Measurements from ENCODE around the gene SENP3. TPM values are rescaled to one million over a fixed set of nuclear protein-coding genes. Genes with fewer than 3 reads are reported as not detected.

Gene SENP3
- total and polyA plus RNA-seq, 2 of the 13 experiments (the other 11 are each of a cell fraction or from before 2014, with no cell fraction given): 55.8 to 75.4 TPM

GRCh38 chr17:7523033-7523432 lies 38.7 kb upstream of the SENP3 start:
- ATAC-seq: peak; percentile 70
- H3K9me3 ChIP-seq (ENCODE audit: low read length): no peaks in the 10 kb centered on the region
- H3K4me2 ChIP-seq (ENCODE audit: low read depth, low read length): no peak overlapping the region
- ChIA-PET CTCF (ENCODE audit: low intra/inter-chr PET ratio, low total read pairs) (interaction anchor here (1.0 to 3.5 kb wide), 2 partner anchors 8 to 37 kb away, joined by 4 to 27 read pairs; partner anchors contain the start of gene SENP3), POLR2A (interaction anchor here (1.0 kb wide), 1 partner anchor 38 kb away, joined by 4 read pairs; no protein-coding TSS in a partner anchor)
- H3K27me3 ChIP-seq (ENCODE audit: control insufficient read depth in 1 of 2, insufficient read depth in 2 of 2, low read length in 2 of 2): peaks cover 0 to 1% of the 10 kb centered on the region in 2 experiments; a peak in 1 of 5 replicates
- FAIRE-seq: no peak
- DNase-seq (ENCODE audit: low spot score): peak; percentile 43
- H2AFZ ChIP-seq (ENCODE audit: low read length): no peak overlapping the region
- no TSS peak for BruUV-seq (replicated peaks)
- 35% methylated on average over 10 of the region's 10 CpGs for WGBS (ENCODE audit: low lambda C conversion rate)
- H3K27ac ChIP-seq (ENCODE audit: extremely low read length, insufficient read depth, low read length): no peak overlapping the region
- H3K36me3 ChIP-seq (replicated peaks in 1 of 2; ENCODE audit: control insufficient read depth in 1 of 2, insufficient read depth in 2 of 2, low read length in 2 of 2): no peaks in the 10 kb centered on the region
- no peaks in the 10 kb centered on the region for H4K20me1 ChIP-seq (ENCODE audit: insufficient read depth, low read length)
- H3K79me2 ChIP-seq (ENCODE audit: insufficient read depth, low read length): no peaks in the 10 kb centered on the region
- in situ Hi-C loops (cut with HindIII; ENCODE audit: extremely low pct_ligation_motif_present, low pct_unique_long_range_greater_than_20kb): no loop called here
- intact Hi-C loops (cut with micrococcal nuclease; ENCODE audit: unreplicated experiment): loop anchor here (2.0 kb wide), 1 partner anchor 38 kb away; the partner anchor contains the start of gene SENP3
- no peaks in the 10 kb centered on the region for H3K4me1 ChIP-seq (ENCODE audit: insufficient read depth, low read length)
- no peak overlapping the region for H3K4me3 ChIP-seq (replicated peaks in 1 of 3; ENCODE audit: insufficient read depth in 1 of 3, low read depth in 2 of 3, low read length in 3 of 3)
- H3K9ac ChIP-seq (ENCODE audit: insufficient read depth, low read depth, low read length): no peak overlapping the region
- no peak for TF ChIP-seq TFAP4 (IDR thresholded peaks at IDR 0.05; ENCODE audit: borderline replicate concordance, low read depth)
- TF ChIP-seq ARID5B (CRISPR knock-in tag; IDR thresholded peaks at IDR 0.05): no peak
- no peak for TF ChIP-seq AGO2 (optimal IDR thresholded peaks at IDR 0.05; ENCODE audit: low read depth, low read length)
- no peak for TF ChIP-seq ZNF691 (CRISPR knock-in tag; IDR thresholded peaks at IDR 0.05; ENCODE audit: borderline replicate concordance, low read depth)
- TF ChIP-seq STAG1 (CRISPR knock-in tag; IDR thresholded peaks at IDR 0.05): peak; percentile 47
- TF ChIP-seq CTCF (CRISPR knock-in tag; IDR thresholded peaks at IDR 0.05): peak; percentile 62
- 0 out of 2 replicates have a peak, but pooled peaks have one; percentile 23 for TF ChIP-seq ZFX (CRISPR knock-in tag; IDR thresholded peaks at IDR 0.05; ENCODE audit: low read depth)
- TF ChIP-seq FIP1L1 (IDR thresholded peaks at IDR 0.05; ENCODE audit: borderline replicate concordance, insufficient read depth, low read depth, low read length): no peak
- TF ChIP-seq E2F1 (CRISPR knock-in tag; IDR thresholded peaks at IDR 0.05): no peak
- peak; percentile 68; the same call in 1 of the 2 replicates for TF ChIP-seq SMC3 (IDR thresholded peaks at IDR 0.05; ENCODE audit: low read length)
- no peak for TF ChIP-seq SAFB2 (CRISPR knock-in tag; IDR thresholded peaks at IDR 0.05; ENCODE audit: borderline replicate concordance, low read depth)
- no peak for TF ChIP-seq ZNF720 (CRISPR knock-in tag; IDR thresholded peaks at IDR 0.05)
- no peak for TF ChIP-seq ZNF790 (CRISPR knock-in tag; IDR thresholded peaks at IDR 0.05; ENCODE audit: borderline replicate concordance)
- no peak for TF ChIP-seq ZNF501 (CRISPR knock-in tag; IDR thresholded peaks at IDR 0.05)
- no peak for TF ChIP-seq TMF1 (CRISPR knock-in tag; IDR thresholded peaks at IDR 0.05; ENCODE audit: low read depth)
- no peak for TF ChIP-seq ZNF788 (CRISPR knock-in tag; IDR thresholded peaks at IDR 0.05; ENCODE audit: borderline replicate concordance)
